IMR-90 (cell line): ENCODE measurements around the gene SPATA25. TPM values are rescaled to one million over a fixed set of nuclear protein-coding genes. Genes with fewer than 3 reads are reported as not detected.

ENCODE experiments used
- ATAC-seq: fragments of 200-7000 bp; cut with Tn5 transposase; 2 replicates; pipeline ENCODE4 v1.9.1; 2020; ENCODE audit warnings: low read depth, mild to moderate bottlenecking, moderate library complexity
- BruUV-seq: library from RNA; stranded (reverse); fragments of 400-500 nt; replicated peaks from 2 replicates; lab custom pipeline; 2021; lab: Mats Ljungman, UMichigan
- CTCF ChIA-PET: fragments of 300-600 bp; formaldehyde crosslinking; extraction: SDS; loops from one replicate; lab custom pipeline; 2021; ENCODE audit warnings: antibody characterized with exemption; lab: Yijun Ruan, JAX
- POLR2A ChIA-PET: fragments of 300-600 bp; sonication (Branson Sonifier 250); formaldehyde crosslinking; loops from one replicate; lab custom pipeline; 2022; ENCODE audit warnings: antibody characterized with exemption; ENCODE audit not compliant: unreplicated experiment; lab: Charles Lee
- DNase-seq: peaks from one replicate; pipeline ENCODE4 v3.0.0; 2013
- H2AFZ ChIP-seq: replicated peaks from 2 replicates; pipeline ENCODE3; 2013; ENCODE audit warnings: low read length, mild to moderate bottlenecking; ENCODE audit not compliant: poor library complexity
- H2AK5ac ChIP-seq: 2 replicates; pipeline ENCODE4 v1.6.1; 2013; ENCODE audit warnings: low read depth, low read length, inconsistent platforms
- H2AK9ac ChIP-seq: replicated peaks from 2 replicates; pipeline ENCODE3; 2013; ENCODE audit warnings: mild to moderate bottlenecking, low read depth, low read length, moderate library complexity; ENCODE audit not compliant: poor library complexity
- H2BK120ac ChIP-seq: 2 replicates; pipeline ENCODE4 v1.6.1; 2013; ENCODE audit warnings: low read depth, low read length, inconsistent platforms
- H2BK15ac ChIP-seq: 3 replicates; pipeline ENCODE4 v1.6.1; 2013; ENCODE audit warnings: low read depth, low read length, inconsistent platforms
- H2BK20ac ChIP-seq: 2 replicates; pipeline ENCODE4 v1.6.1; 2013; ENCODE audit warnings: low read depth, mild to moderate bottlenecking, inconsistent platforms, low read length, moderate library complexity
- H2BK5ac ChIP-seq: 2 replicates; pipeline ENCODE4 v1.6.1; 2013; ENCODE audit warnings: mild to moderate bottlenecking, low read depth, low read length, inconsistent platforms; ENCODE audit not compliant: poor library complexity, severe bottlenecking
- H3K14ac ChIP-seq: replicated peaks from 2 replicates; pipeline ENCODE4 v1.6.1; 2013; ENCODE audit warnings: low read depth, low read length, inconsistent platforms
- H3K18ac ChIP-seq: 2 replicates; pipeline ENCODE4 v1.6.1; 2013; ENCODE audit warnings: low read depth, low read length, control low read depth
- H3K23ac ChIP-seq: 2 replicates; pipeline ENCODE4 v1.6.1; 2013; ENCODE audit warnings: low read depth, low read length, inconsistent platforms
- H3K27ac ChIP-seq: 2 replicates; pipeline ENCODE4 v1.5.1; 2013; ENCODE audit warnings: mild to moderate bottlenecking, control low read depth, low read length; ENCODE audit not compliant: insufficient read depth
- H3K27me3 ChIP-seq: 2 replicates; pipeline ENCODE4 v1.6.1; 2013; ENCODE audit warnings: low read length; ENCODE audit not compliant: control insufficient read depth, insufficient read depth
- H3K36me3 ChIP-seq: 2 replicates; pipeline ENCODE4 v1.6.1; 2013; ENCODE audit warnings: low read length, mixed read lengths; ENCODE audit not compliant: control insufficient read depth, insufficient read depth
- H3K4ac ChIP-seq: 2 replicates; pipeline ENCODE4 v1.6.1; 2013; ENCODE audit warnings: low read depth, low read length, inconsistent platforms
- H3K4me1 ChIP-seq: 2 replicates; pipeline ENCODE4 v1.6.1; 2013; ENCODE audit warnings: low read length, mixed read lengths; ENCODE audit not compliant: control insufficient read depth, insufficient read depth
- H3K4me2 ChIP-seq: 2 replicates; pipeline ENCODE4 v1.6.1; 2013; ENCODE audit warnings: low read depth, mild to moderate bottlenecking, control low read depth, low read length, moderate library complexity
- H3K4me3 ChIP-seq: 2 replicates; pipeline ENCODE4 v1.5.1; 2013; ENCODE audit warnings: low read depth, mild to moderate bottlenecking, control low read depth, low read length, moderate library complexity; ENCODE audit not compliant: insufficient read depth
- H3K56ac ChIP-seq: 2 replicates; pipeline ENCODE4 v1.6.1; 2013; ENCODE audit warnings: low read length, inconsistent platforms; ENCODE audit not compliant: insufficient read depth; ENCODE audit errors: extremely low read depth
- H3K79me1 ChIP-seq, 2 experiments: 2 replicates each; pipeline ENCODE4 v1.6.1; 2013; ENCODE audit warnings: low read length in 2 of 2, inconsistent platforms in 1 of 2, low read depth in 1 of 2
- H3K9ac ChIP-seq: 2 replicates; pipeline ENCODE4 v1.6.1; 2013; ENCODE audit warnings: low read depth, low read length, control low read depth
- H3K9me1 ChIP-seq: 2 replicates; pipeline ENCODE4 v1.6.1; 2013; ENCODE audit warnings: low read length, inconsistent platforms; ENCODE audit not compliant: insufficient read depth
- H3K9me3 ChIP-seq: 2 replicates; pipeline ENCODE4 v1.6.1; 2013; ENCODE audit warnings: low read length; ENCODE audit not compliant: control insufficient read depth, insufficient read depth
- H4K20me1 ChIP-seq: 2 replicates; pipeline ENCODE4 v1.6.1; 2013; ENCODE audit warnings: low read length, inconsistent platforms; ENCODE audit not compliant: insufficient read depth
- H4K5ac ChIP-seq: 2 replicates; pipeline ENCODE4 v1.6.1; 2013; ENCODE audit warnings: mild to moderate bottlenecking, low read depth, low read length, control low read depth
- H4K8ac ChIP-seq, 2 experiments: 2 replicates each; pipeline ENCODE4 v1.6.1; 2013; ENCODE audit warnings: low read depth in 2 of 2, low read length in 2 of 2, control low read depth in 1 of 2, inconsistent platforms in 1 of 2
- H4K91ac ChIP-seq: 2 replicates; pipeline ENCODE4 v1.6.1; 2013; ENCODE audit warnings: low read depth, low read length, inconsistent platforms; ENCODE audit not compliant: insufficient read depth
- BHLHE40 ChIP-seq: fragments of 150-350 bp; IDR thresholded peaks from 2 replicates; pipeline ENCODE4 v1.6.1; 2016; ENCODE audit warnings: mild to moderate bottlenecking, low read depth, low read length
- CEBPB ChIP-seq: IDR thresholded peaks from 2 replicates; pipeline ENCODE4 v1.6.1; 2012; ENCODE audit warnings: low read depth, low read length, improper control_type of control experiment
- CHD1 ChIP-seq: IDR thresholded peaks from 2 replicates; pipeline ENCODE4 v1.6.1; 2012; ENCODE audit warnings: low read depth, low read length, improper control_type of control experiment
- MAFK ChIP-seq: IDR thresholded peaks from 2 replicates; pipeline ENCODE4 v1.6.1; 2012; ENCODE audit warnings: low read depth, low read length, improper control_type of control experiment
- MAZ ChIP-seq: IDR thresholded peaks from 2 replicates; pipeline ENCODE4 v1.6.1; 2012; ENCODE audit warnings: low read depth, mild to moderate bottlenecking, low read length, improper control_type of control experiment, moderate library complexity, borderline replicate concordance
- MXI1 ChIP-seq: IDR thresholded peaks from 2 replicates; pipeline ENCODE4 v1.6.1; 2012; ENCODE audit warnings: low read depth, mild to moderate bottlenecking, low read length, moderate library complexity, borderline replicate concordance
- NFE2L2 ChIP-seq: fragments of 150-350 bp; IDR thresholded peaks from 2 replicates; pipeline ENCODE4 v1.6.1; 2016; ENCODE audit warnings: low read depth, mild to moderate bottlenecking, low read length
- POLR2A ChIP-seq: IDR thresholded peaks from 2 replicates; pipeline ENCODE4 v1.6.1; 2012; ENCODE audit warnings: mild to moderate bottlenecking, low read depth, low read length
- RAD21 ChIP-seq: IDR thresholded peaks from 2 replicates; pipeline ENCODE4 v1.6.1; 2012; ENCODE audit warnings: low read length, improper control_type of control experiment
- SMC3 ChIP-seq: fragments of 150-350 bp; IDR thresholded peaks from 2 replicates; pipeline ENCODE4 v1.6.1; 2016; ENCODE audit warnings: low read depth, mild to moderate bottlenecking, antibody characterized with exemption, low read length, moderate library complexity
- WGBS, 2 experiments: methylation state at CpG; one replicate each; pipeline versions ENCODE4 v1.1.5 to v1.1.7; 2013; ENCODE audit warnings: missing lambda C conversion rate in 2 of 2; ENCODE audit not compliant: insufficient read length in 1 of 2; ENCODE audit errors: extremely low coverage in 2 of 2; 5-methylcytosine and 5-hydroxymethylcytosine counted together
- dilution Hi-C: fragments of 300-500 bp; cut with HindIII; formaldehyde crosslinking; loops from one replicate; pipeline ENCODE4 v1.14.3; 2018; ENCODE audit warnings: low sequenced_read_pairs; ENCODE audit not compliant: unreplicated experiment
- in situ Hi-C: fragments of 300-500 bp; cut with MboI; formaldehyde crosslinking; loops from 3 replicates; pipeline ENCODE4 v1.14.3; 2019; ENCODE audit warnings: low sequenced_read_pairs, inconsistent platforms, mixed read lengths
- intact Hi-C: fragments of 100-400 bp; cut with micrococcal nuclease; formaldehyde crosslinking; loops from 2 replicates; pipeline ENCODE4 v1.10.0; 2022
- polyA plus RNA-seq, 3 experiments: library from polyadenylated mRNA; depleted of rRNA; stranded (reverse); fragments of >200 nt; gene quantifications; 2 replicates each; pipeline ENCODE4 v1.2.3, GENCODE V29; 2012; ENCODE audit warnings: low replicate concordance in 1 of 3
- total RNA-seq: library from RNA; depleted of rRNA; stranded (reverse); fragments of >200 nt; gene quantifications from 2 replicates; pipeline ENCODE4 v1.2.3, GENCODE V29; 2012
- TF ChIP-seq, protein P1 (sequence below): fragments of 150-350 bp; IDR thresholded peaks from 2 replicates; pipeline ENCODE4 v1.6.1; 2016; ENCODE audit warnings: low read depth, mild to moderate bottlenecking, low read length, moderate library complexity, borderline replicate concordance
- TF ChIP-seq, protein P2 (sequence below): conservative IDR thresholded peaks from 2 replicates; pipeline ENCODE4 v1.5.1; 2012; ENCODE audit warnings: mild to moderate bottlenecking, low read depth, low read length, improper control_type of control experiment

SPATA25 gene
- total and polyA plus RNA-seq, 2 of the 4 experiments (the other 2 are of a cell fraction) = 0.18 to 0.36 TPM

DNA sequence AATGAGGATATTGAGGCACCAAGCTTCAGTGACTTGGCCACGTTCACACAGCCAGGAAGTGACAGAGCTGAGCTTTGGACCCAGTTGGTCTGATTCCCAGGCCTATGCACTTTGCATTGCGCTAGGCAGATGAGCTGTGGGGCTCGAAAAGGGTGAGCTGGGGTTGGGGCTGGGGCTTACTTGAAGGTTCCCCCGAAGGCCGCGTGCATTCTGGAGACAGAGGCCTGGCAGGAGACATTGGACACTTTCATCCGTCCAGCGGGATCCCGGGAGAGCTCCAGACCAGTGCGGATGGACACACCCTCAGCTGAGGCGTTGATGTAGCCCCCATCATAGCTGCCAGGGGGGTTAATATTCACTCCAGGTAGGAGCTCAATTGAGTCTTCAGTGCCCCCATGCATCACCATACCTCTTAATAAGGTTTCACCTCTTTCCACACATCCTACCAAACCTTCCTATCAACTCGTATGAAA is 21.9 kb upstream of the SPATA25 start:
- no peak overlapping the region for H2AK5ac ChIP-seq
- CTCF ChIA-PET = no interaction called here
- H3K18ac ChIP-seq = no peak overlapping the region
- no peak overlapping the region for H2BK20ac ChIP-seq
- in situ Hi-C loops = loop anchor here (25.0 kb wide), 1 partner anchor 572 kb away; the partner anchor contains the start of gene SDC4
- no peaks in the 10 kb centered on the region for H3K27me3 ChIP-seq
- no TSS peak for BruUV-seq
- no peak overlapping the region for H3K14ac ChIP-seq
- no peaks in the 10 kb centered on the region for H3K9me3 ChIP-seq
- no peak for ATAC-seq
- dilution Hi-C loops = no loop called here
- WGBS, 2 experiments = 96% methylated on average over 9 of the region's 12 CpGs; no CpG with 5 or more reads in 1 of the 2 experiments
- H2BK15ac ChIP-seq = no peak overlapping the region
- no peak overlapping the region for H2AK9ac ChIP-seq
- H3K36me3 ChIP-seq = peaks cover 28% of the 10 kb centered on the region; the same call in 1 of the 2 replicates
- H3K56ac ChIP-seq = no peak overlapping the region
- H3K4me2 ChIP-seq = no peak overlapping the region
- peaks cover 5 to 26% of the 10 kb centered on the region in 2 experiments; a peak in 3 of 4 replicates for H3K79me1 ChIP-seq
- TF ChIP-seq POLR2A = no peak
- TF ChIP-seq SMC3 = no peak
- no peak for TF ChIP-seq NFE2L2
- no peak for TF ChIP-seq RAD21
- TF ChIP-seq, protein P1, sequence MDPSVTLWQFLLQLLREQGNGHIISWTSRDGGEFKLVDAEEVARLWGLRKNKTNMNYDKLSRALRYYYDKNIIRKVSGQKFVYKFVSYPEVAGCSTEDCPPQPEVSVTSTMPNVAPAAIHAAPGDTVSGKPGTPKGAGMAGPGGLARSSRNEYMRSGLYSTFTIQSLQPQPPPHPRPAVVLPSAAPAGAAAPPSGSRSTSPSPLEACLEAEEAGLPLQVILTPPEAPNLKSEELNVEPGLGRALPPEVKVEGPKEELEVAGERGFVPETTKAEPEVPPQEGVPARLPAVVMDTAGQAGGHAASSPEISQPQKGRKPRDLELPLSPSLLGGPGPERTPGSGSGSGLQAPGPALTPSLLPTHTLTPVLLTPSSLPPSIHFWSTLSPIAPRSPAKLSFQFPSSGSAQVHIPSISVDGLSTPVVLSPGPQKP = no peak
- TF ChIP-seq CEBPB = no peak
- no peak for TF ChIP-seq MAZ
- TF ChIP-seq BHLHE40 = no peak
- TF ChIP-seq CHD1 = no peak
- TF ChIP-seq, protein P2, sequence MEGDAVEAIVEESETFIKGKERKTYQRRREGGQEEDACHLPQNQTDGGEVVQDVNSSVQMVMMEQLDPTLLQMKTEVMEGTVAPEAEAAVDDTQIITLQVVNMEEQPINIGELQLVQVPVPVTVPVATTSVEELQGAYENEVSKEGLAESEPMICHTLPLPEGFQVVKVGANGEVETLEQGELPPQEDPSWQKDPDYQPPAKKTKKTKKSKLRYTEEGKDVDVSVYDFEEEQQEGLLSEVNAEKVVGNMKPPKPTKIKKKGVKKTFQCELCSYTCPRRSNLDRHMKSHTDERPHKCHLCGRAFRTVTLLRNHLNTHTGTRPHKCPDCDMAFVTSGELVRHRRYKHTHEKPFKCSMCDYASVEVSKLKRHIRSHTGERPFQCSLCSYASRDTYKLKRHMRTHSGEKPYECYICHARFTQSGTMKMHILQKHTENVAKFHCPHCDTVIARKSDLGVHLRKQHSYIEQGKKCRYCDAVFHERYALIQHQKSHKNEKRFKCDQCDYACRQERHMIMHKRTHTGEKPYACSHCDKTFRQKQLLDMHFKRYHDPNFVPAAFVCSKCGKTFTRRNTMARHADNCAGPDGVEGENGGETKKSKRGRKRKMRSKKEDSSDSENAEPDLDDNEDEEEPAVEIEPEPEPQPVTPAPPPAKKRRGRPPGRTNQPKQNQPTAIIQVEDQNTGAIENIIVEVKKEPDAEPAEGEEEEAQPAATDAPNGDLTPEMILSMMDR = no peak
- TF ChIP-seq MXI1 = no peak
- TF ChIP-seq MAFK = no peak
- H3K4me1 ChIP-seq = peaks cover 16% of the 10 kb centered on the region
- intact Hi-C loops = no loop called here
- H3K9ac ChIP-seq = no peak overlapping the region
- H4K20me1 ChIP-seq = peaks cover 5% of the 10 kb centered on the region; the same call in 1 of the 2 replicates
- H4K91ac ChIP-seq = no peak overlapping the region
- peaks cover 27% of the 10 kb centered on the region for H3K9me1 ChIP-seq
- H3K4ac ChIP-seq = no peak overlapping the region
- no peak overlapping the region for H3K4me3 ChIP-seq
- H3K23ac ChIP-seq = no peak overlapping the region
- H3K27ac ChIP-seq = no peak overlapping the region
- no peak overlapping the region for H2BK120ac ChIP-seq
- no peak overlapping the region for H2BK5ac ChIP-seq
- H4K5ac ChIP-seq = no peak overlapping the region
- no peak overlapping the region for H4K8ac ChIP-seq
- DNase-seq = no peak
- no peak overlapping the region for H2AFZ ChIP-seq
- POLR2A ChIA-PET = no interaction called here
